K562 (cell line): ENCODE measurements around the gene GPATCH4. TPM values are rescaled to one million over a fixed set of nuclear protein-coding genes. Genes with fewer than 3 reads are reported as not detected.

ENCODE experiments used
- CHD4 ChIP-seq: fragments of 200-600 bp; sonication (generic); IDR thresholded peaks from 3 replicates; pipeline ENCODE4 v1.6.1; 2012; ENCODE audit warnings: low read depth, mild to moderate bottlenecking, mixed read lengths, low read length, inconsistent platforms; ENCODE audit not compliant: insufficient read depth, insufficient replicate concordance, poor library complexity, severe bottlenecking
- DPF2 ChIP-seq: fragments of 450-650 bp; IDR thresholded peaks from 2 replicates; pipeline ENCODE4 v1.6.1; 2016
- L3MBTL2 ChIP-seq: fragments of 450-650 bp; IDR thresholded peaks from 2 replicates; pipeline ENCODE4 v1.6.1; 2016; ENCODE audit warnings: mild to moderate bottlenecking, moderate library complexity
- MAFF ChIP-seq: IDR thresholded peaks from 2 replicates; pipeline ENCODE4 v1.6.1; 2012; ENCODE audit warnings: low read length, improper control_type of control experiment
- MTA3 ChIP-seq: fragments of 450-650 bp; formaldehyde crosslinking; IDR thresholded peaks from 2 replicates; pipeline ENCODE4 v1.6.1; 2017; ENCODE audit warnings: mild to moderate bottlenecking, borderline replicate concordance
- ZNF408 ChIP-seq: fragments of 250-450 bp; sonication (Bioruptor Pico); IDR thresholded peaks from 2 replicates; pipeline ENCODE4 v1.4.0; 2020; ENCODE audit warnings: low read depth, mild to moderate bottlenecking, moderate library complexity
- polyA plus RNA-seq, 8 experiments: library from polyadenylated mRNA; depleted of rRNA in 4 of 8; stranded (reverse) in 5 of 8; unstranded in 3 of 8; fragments of >200 nt; fragmentation: Nextera tagmentation in 2 of 8; fragmentation: Illumina TruSeq in 1 of 8; extraction: Ambion mirVana in 2 of 8; extraction: Trizol in 1 of 8; gene quantifications; 2 replicates each; pipeline versions ENCODE4 v1.2.1 to v1.2.3, GENCODE V29; 2011 to 2014; ENCODE audit warnings: inconsistent platforms in 1 of 8, missing spikeins in 1 of 8
- total RNA-seq, 7 experiments: library from RNA; depleted of rRNA in 6 of 7; stranded (reverse); fragments of >200 nt in 6 of 7; fragmentation: Illumina TruSeq in 2 of 7; extraction: Trizol in 2 of 7; gene quantifications; 2 replicates each; pipeline versions ENCODE4 v1.2.1 to v1.2.3, GENCODE V29; 2011 to 2021; ENCODE audit warnings: low replicate concordance in 1 of 7
- TF ChIP-seq, protein P1 (sequence below): sonication (generic); formaldehyde crosslinking; IDR thresholded peaks from 2 replicates; pipeline ENCODE4 v1.8.0; 2022; ENCODE audit warnings: mild to moderate bottlenecking, low read depth, missing genetic modification reagents
- TF ChIP-seq, protein P2 (sequence below), 2 experiments: fragments of 150-350 bp in 1 of 2; IDR thresholded peaks; 2 replicates each; pipeline ENCODE4 v1.6.1; 2012 to 2016; ENCODE audit warnings: low read depth in 2 of 2, low read length in 2 of 2, mild to moderate bottlenecking in 1 of 2, moderate library complexity in 1 of 2
- TF ChIP-seq, protein P3 (sequence below): sonication (generic); formaldehyde crosslinking; IDR thresholded peaks from 2 replicates; pipeline ENCODE4 v1.9.0; 2022; ENCODE audit warnings: mild to moderate bottlenecking, missing genetic modification reagents
- TF ChIP-seq, protein P4 (sequence below): sonication (generic); formaldehyde crosslinking; IDR thresholded peaks from 2 replicates; pipeline ENCODE4 v1.8.0; 2022; ENCODE audit warnings: missing genetic modification reagents, mild to moderate bottlenecking, moderate library complexity, borderline replicate concordance
- TF ChIP-seq, protein P5 (sequence below), 2 experiments: fragments of 450-650 bp; IDR thresholded peaks; 2 replicates each; pipeline ENCODE4 v1.6.1; 2016; ENCODE audit warnings: mild to moderate bottlenecking in 2 of 2, borderline replicate concordance in 1 of 2, low read depth in 1 of 2, moderate library complexity in 1 of 2

The GPATCH4 gene
- total and polyA plus RNA-seq, 9 of the 15 experiments (the other 6 are each of a cell fraction or from before 2014, with no cell fraction given), result 43.7 to 105 (median 76.5) TPM

DNA sequence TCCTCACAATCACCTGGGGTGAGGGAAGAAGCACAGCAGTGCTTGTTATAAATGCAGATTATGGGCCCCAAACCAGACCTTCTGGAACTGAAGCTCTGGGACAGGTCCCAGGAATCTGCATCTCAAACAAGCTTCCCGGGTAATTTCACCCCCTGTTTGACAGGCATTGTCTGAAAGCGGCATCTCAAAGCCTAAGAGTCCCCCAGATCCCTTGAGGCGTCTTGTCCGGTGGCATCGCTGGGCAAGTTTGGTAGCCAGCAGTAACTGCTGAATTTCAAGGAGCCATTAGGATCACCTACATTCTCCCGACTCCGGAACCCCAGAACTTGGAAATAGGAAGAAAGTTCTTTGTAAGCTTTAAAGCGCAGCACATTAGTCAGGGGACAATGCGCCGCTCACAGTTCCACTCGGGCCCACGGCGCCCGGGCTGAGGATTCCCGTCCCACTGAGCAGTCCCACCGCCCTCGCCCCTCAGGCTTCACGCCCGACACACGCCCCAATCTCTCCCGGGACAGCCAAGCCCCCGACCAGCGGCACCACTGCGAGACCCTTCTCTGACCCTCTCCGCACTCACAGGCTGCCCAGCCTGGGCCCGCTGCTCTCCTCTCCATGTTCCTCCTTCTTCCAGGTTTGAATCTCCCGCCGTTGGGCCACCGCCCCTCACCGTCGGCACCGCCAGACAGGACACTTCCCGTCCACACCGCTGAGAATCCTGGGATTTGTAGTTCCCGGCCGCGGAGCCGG lies 29.2 kb downstream of the GPATCH4 start, which contains the start of gene IQGAP3 (continued):
- TF ChIP-seq, protein P1, sequence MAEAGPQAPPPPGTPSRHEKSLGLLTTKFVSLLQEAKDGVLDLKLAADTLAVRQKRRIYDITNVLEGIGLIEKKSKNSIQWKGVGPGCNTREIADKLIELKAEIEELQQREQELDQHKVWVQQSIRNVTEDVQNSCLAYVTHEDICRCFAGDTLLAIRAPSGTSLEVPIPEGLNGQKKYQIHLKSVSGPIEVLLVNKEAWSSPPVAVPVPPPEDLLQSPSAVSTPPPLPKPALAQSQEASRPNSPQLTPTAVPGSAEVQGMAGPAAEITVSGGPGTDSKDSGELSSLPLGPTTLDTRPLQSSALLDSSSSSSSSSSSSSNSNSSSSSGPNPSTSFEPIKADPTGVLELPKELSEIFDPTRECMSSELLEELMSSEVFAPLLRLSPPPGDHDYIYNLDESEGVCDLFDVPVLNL (CRISPR knock-in tag), result peak; percentile 100
- TF ChIP-seq ZNF408 (CRISPR knock-in tag) (no peak), L3MBTL2 (0 out of 2 replicates have a peak, but pooled peaks have one; percentile 26), MAFF (no peak), DPF2 (no peak), MTA3 (no peak), CHD4 (no peak)
- TF ChIP-seq, protein P2, sequence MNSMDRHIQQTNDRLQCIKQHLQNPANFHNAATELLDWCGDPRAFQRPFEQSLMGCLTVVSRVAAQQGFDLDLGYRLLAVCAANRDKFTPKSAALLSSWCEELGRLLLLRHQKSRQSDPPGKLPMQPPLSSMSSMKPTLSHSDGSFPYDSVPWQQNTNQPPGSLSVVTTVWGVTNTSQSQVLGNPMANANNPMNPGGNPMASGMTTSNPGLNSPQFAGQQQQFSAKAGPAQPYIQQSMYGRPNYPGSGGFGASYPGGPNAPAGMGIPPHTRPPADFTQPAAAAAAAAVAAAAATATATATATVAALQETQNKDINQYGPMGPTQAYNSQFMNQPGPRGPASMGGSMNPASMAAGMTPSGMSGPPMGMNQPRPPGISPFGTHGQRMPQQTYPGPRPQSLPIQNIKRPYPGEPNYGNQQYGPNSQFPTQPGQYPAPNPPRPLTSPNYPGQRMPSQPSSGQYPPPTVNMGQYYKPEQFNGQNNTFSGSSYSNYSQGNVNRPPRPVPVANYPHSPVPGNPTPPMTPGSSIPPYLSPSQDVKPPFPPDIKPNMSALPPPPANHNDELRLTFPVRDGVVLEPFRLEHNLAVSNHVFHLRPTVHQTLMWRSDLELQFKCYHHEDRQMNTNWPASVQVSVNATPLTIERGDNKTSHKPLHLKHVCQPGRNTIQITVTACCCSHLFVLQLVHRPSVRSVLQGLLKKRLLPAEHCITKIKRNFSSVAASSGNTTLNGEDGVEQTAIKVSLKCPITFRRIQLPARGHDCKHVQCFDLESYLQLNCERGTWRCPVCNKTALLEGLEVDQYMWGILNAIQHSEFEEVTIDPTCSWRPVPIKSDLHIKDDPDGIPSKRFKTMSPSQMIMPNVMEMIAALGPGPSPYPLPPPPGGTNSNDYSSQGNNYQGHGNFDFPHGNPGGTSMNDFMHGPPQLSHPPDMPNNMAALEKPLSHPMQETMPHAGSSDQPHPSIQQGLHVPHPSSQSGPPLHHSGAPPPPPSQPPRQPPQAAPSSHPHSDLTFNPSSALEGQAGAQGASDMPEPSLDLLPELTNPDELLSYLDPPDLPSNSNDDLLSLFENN (IDR thresholded peaks at IDR 0.05; ENCODE audit: low read depth in 2 of 2, low read length in 2 of 2), result no peak
- TF ChIP-seq, protein P3, sequence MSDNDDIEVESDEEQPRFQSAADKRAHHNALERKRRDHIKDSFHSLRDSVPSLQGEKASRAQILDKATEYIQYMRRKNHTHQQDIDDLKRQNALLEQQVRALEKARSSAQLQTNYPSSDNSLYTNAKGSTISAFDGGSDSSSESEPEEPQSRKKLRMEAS, result 0 out of 2 replicates have a peak, but pooled peaks have one; percentile 11
- TF ChIP-seq, protein P4, sequence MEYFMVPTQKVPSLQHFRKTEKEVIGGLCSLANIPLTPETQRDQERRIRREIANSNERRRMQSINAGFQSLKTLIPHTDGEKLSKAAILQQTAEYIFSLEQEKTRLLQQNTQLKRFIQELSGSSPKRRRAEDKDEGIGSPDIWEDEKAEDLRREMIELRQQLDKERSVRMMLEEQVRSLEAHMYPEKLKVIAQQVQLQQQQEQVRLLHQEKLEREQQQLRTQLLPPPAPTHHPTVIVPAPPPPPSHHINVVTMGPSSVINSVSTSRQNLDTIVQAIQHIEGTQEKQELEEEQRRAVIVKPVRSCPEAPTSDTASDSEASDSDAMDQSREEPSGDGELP (CRISPR knock-in tag), result peak; percentile 90
- TF ChIP-seq, protein P5, sequence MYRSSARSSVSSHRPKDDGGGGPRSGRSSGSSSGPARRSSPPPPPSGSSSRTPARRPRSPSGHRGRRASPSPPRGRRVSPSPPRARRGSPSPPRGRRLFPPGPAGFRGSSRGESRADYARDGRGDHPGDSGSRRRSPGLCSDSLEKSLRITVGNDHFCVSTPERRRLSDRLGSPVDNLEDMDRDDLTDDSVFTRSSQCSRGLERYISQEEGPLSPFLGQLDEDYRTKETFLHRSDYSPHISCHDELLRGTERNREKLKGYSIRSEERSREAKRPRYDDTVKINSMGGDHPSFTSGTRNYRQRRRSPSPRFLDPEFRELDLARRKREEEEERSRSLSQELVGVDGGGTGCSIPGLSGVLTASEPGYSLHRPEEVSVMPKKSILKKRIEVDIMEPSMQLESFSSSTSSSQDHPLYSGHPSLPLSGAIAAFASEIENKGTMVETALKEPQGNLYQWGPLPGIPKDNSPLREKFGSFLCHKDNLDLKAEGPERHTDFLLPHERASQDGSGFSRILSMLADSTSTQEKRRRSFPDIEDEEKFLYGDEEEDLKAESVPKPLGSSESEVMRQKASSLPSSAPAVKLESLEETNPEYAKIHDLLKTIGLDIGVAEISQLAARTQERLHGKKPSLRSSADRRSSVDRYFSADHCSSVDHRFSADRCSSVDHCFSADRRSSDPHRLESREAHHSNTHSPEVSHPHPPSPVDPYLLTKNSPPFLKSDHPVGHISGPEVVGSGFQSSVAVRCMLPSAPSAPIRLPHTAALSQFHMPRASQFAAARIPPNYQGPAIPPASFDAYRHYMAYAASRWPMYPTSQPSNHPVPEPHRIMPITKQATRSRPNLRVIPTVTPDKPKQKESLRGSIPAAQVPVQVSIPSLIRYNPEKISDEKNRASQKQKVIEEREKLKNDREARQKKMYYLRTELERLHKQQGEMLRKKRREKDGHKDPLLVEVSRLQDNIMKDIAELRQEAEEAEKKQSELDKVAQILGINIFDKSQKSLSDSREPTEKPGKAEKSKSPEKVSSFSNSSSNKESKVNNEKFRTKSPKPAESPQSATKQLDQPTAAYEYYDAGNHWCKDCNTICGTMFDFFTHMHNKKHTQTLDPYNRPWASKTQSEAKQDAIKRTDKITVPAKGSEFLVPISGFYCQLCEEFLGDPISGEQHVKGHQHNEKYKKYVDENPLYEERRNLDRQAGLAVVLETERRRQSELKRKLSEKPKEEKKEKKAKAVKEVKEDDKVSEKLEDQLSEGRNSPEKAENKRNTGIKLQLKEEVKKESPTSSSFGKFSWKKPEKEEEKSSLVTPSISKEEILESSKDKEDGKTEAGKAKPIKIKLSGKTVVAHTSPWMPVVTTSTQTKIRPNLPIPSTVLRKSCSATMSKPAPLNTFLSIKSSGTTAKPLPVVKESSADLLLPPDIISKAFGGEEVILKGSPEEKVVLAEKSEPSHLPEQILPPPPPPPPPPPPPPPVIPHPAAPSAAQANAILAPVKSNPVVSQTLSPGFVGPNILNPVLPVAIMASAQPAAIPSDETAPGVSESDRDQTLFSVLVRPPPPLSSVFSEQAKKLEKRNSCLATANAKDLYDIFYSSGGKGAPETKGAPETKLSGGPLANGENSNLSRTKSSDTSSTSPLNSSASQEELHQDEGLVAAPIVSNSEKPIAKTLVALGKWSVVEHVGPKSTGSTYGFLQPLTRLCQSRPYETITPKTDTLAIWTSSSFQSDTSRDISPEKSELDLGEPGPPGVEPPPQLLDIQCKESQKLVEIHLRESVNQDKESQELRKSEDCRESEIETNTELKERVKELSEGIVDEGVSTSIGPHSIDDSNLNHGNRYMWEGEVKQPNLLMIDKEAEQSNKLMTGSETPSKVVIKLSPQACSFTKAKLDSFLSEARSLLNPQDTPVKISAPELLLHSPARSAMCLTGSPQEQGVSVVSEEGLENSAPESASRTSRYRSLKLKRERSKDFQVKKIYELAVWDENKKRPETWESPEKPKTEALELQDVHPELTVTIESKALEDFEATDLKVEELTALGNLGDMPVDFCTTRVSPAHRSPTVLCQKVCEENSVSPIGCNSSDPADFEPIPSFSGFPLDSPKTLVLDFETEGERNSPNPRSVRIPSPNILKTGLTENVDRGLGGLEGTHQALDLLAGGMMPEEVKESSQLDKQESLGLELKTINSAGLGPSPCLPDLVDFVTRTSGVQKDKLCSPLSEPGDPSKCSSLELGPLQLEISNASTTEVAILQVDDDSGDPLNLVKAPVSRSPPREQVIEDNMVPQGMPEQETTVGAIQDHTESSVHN (IDR thresholded peaks at IDR 0.05; ENCODE audit: borderline replicate concordance in 1 of 2, low read depth in 1 of 2), result no peak
